WTC11 (cell line): ENCODE data around the gene CDKN2AIPNL. TPM values are rescaled to one million over a fixed set of nuclear protein-coding genes. Genes with fewer than 3 reads are reported as not detected.

ENCODE experiments used
- ATAC-seq: fragments of 200-7000 bp; cut with Tn5 transposase; 2 replicates; pipeline ENCODE4 v1.10.0; 2021; ENCODE audit warnings: mild to moderate bottlenecking, moderate library complexity
- CTCF ChIA-PET: fragments of 300-600 bp; sonication (Branson Sonifier 250); formaldehyde crosslinking; loops from one replicate; lab custom pipeline; 2021; ENCODE audit warnings: antibody characterized with exemption; lab: Charles Lee
- POLR2A ChIA-PET: fragments of 350-600 bp; sonication (Branson Sonifier 250); formaldehyde crosslinking; loops from one replicate; lab custom pipeline; 2021; ENCODE audit warnings: antibody characterized with exemption; lab: Charles Lee
- DNase-seq: peaks from one replicate; pipeline ENCODE4 v3.0.0; 2021; ENCODE audit warnings: low spot score
- H3K27ac Mint-ChIP-seq: 2 replicates; pipeline ENCODE4 v1.8.0; 2021; ENCODE audit warnings: mixed read lengths
- H3K27me3 Mint-ChIP-seq: 2 replicates; pipeline ENCODE4 v1.8.0; 2021; ENCODE audit warnings: low read depth, mild to moderate bottlenecking, moderate library complexity, mixed read lengths
- H3K36me3 Mint-ChIP-seq: 2 replicates; pipeline ENCODE4 v1.8.0; 2021; ENCODE audit warnings: mixed read lengths
- H3K4me1 Mint-ChIP-seq: 2 replicates; pipeline ENCODE4 v1.8.0; 2022; ENCODE audit warnings: mixed read lengths
- H3K4me3 Mint-ChIP-seq: 2 replicates; pipeline ENCODE4 v1.8.0; 2021; ENCODE audit warnings: mild to moderate bottlenecking, moderate library complexity, mixed read lengths
- H3K9me3 Mint-ChIP-seq: 2 replicates; pipeline ENCODE4 v1.8.0; 2021; ENCODE audit warnings: mixed read lengths
- AR ChIP-seq: fragments of 250-450 bp; sonication (Bioruptor Pico); IDR thresholded peaks from 2 replicates; pipeline ENCODE4 v1.9.0; 2021; ENCODE audit warnings: mild to moderate bottlenecking
- ATF1 ChIP-seq: sonication (generic); formaldehyde crosslinking; IDR thresholded peaks from 2 replicates; pipeline ENCODE4 v1.8.1; 2023; ENCODE audit warnings: mild to moderate bottlenecking, moderate library complexity, missing genetic modification reagents
- ATF2 ChIP-seq: sonication (generic); formaldehyde crosslinking; IDR thresholded peaks from 2 replicates; pipeline ENCODE4 v1.8.1; 2022; ENCODE audit warnings: low read depth, missing genetic modification reagents, borderline replicate concordance
- CREB1 ChIP-seq: sonication (generic); formaldehyde crosslinking; IDR thresholded peaks from 2 replicates; pipeline ENCODE4 v1.8.0; 2023; ENCODE audit warnings: mild to moderate bottlenecking, missing genetic modification reagents
- CREM ChIP-seq: sonication (generic); formaldehyde crosslinking; IDR thresholded peaks from 2 replicates; pipeline ENCODE4 v1.8.1; 2022; ENCODE audit warnings: mild to moderate bottlenecking, missing genetic modification reagents, moderate library complexity
- E2F1 ChIP-seq: sonication (generic); formaldehyde crosslinking; IDR thresholded peaks from 2 replicates; pipeline ENCODE4 v1.8.0; 2022; ENCODE audit warnings: mild to moderate bottlenecking, missing genetic modification reagents
- E2F5 ChIP-seq: sonication (generic); formaldehyde crosslinking; IDR thresholded peaks from 2 replicates; pipeline ENCODE4 v1.8.1; 2022; ENCODE audit warnings: mild to moderate bottlenecking, moderate library complexity, missing genetic modification reagents
- ELF4 ChIP-seq: sonication (generic); formaldehyde crosslinking; IDR thresholded peaks from 2 replicates; pipeline ENCODE4 v1.8.1; 2022; ENCODE audit warnings: low read depth, mild to moderate bottlenecking, moderate library complexity, missing genetic modification reagents
- ETV6 ChIP-seq: sonication (generic); formaldehyde crosslinking; IDR thresholded peaks from 2 replicates; pipeline ENCODE4 v1.8.1; 2022; ENCODE audit warnings: mild to moderate bottlenecking, missing genetic modification reagents
- FOXP1 ChIP-seq: sonication (generic); formaldehyde crosslinking; IDR thresholded peaks from 2 replicates; pipeline ENCODE4 v1.8.0; 2022; ENCODE audit warnings: missing genetic modification reagents, mild to moderate bottlenecking, moderate library complexity, borderline replicate concordance
- GRHL2 ChIP-seq: fragments of 250-450 bp; sonication (Bioruptor Pico); IDR thresholded peaks from 2 replicates; pipeline ENCODE4 v1.8.0; 2022; ENCODE audit warnings: mild to moderate bottlenecking, moderate library complexity; ENCODE audit not compliant: insufficient replicate concordance, severe bottlenecking
- HMGA2 ChIP-seq: fragments of 250-450 bp; sonication (Bioruptor Pico); IDR thresholded peaks from 2 replicates; pipeline ENCODE4 v1.4.0; 2021; ENCODE audit warnings: mild to moderate bottlenecking, moderate library complexity
- KAT7 ChIP-seq: sonication (generic); formaldehyde crosslinking; IDR thresholded peaks from 2 replicates; pipeline ENCODE4 v1.8.1; 2023; ENCODE audit warnings: missing genetic modification reagents, mild to moderate bottlenecking, borderline replicate concordance
- TCF7 ChIP-seq: sonication (generic); formaldehyde crosslinking; IDR thresholded peaks from 2 replicates; pipeline ENCODE4 v1.8.0; 2022; ENCODE audit warnings: mild to moderate bottlenecking, low read depth, missing genetic modification reagents, moderate library complexity
- TP53 ChIP-seq: sonication (generic); formaldehyde crosslinking; IDR thresholded peaks from 2 replicates; pipeline ENCODE4 v1.8.1; 2023; ENCODE audit warnings: mild to moderate bottlenecking, missing genetic modification reagents
- ZMAT4 ChIP-seq: fragments of 250-450 bp; sonication (Bioruptor Pico); IDR thresholded peaks from 2 replicates; pipeline ENCODE4 v1.9.0; 2021; ENCODE audit warnings: mild to moderate bottlenecking
- ZNF138 ChIP-seq: sonication (generic); formaldehyde crosslinking; conservative IDR thresholded peaks from 2 replicates; pipeline ENCODE4 v1.8.1; 2022; ENCODE audit warnings: mild to moderate bottlenecking, moderate library complexity, missing genetic modification reagents
- ZNF263 ChIP-seq: sonication (generic); formaldehyde crosslinking; IDR thresholded peaks from 2 replicates; pipeline ENCODE4 v1.8.1; 2022; ENCODE audit warnings: low read depth, mild to moderate bottlenecking, moderate library complexity, missing genetic modification reagents
- ZNF416 ChIP-seq: fragments of 250-450 bp; sonication (Bioruptor Pico); IDR thresholded peaks from 2 replicates; pipeline ENCODE4 v1.9.0; 2021; ENCODE audit warnings: mild to moderate bottlenecking, inconsistent platforms
- ZSCAN18 ChIP-seq: fragments of 250-450 bp; sonication (Bioruptor Pico); IDR thresholded peaks from 2 replicates; pipeline ENCODE4 v2.1.2; 2022; ENCODE audit warnings: mild to moderate bottlenecking, moderate library complexity
- total RNA-seq: library from RNA; stranded (reverse); gene quantifications from 3 replicates; pipeline ENCODE4 v1.2.3, GENCODE V29; 2021

The CDKN2AIPNL gene
- total RNA-seq, 1 experiment from 2014 or later: 54.3 TPM

- DNase-seq: no peak
- no peak overlapping the region for H3K27ac Mint-ChIP-seq
- H3K4me1 Mint-ChIP-seq: peaks cover 18% of the 10 kb centered on the region
- no peak for ATAC-seq
- TF ChIP-seq ZSCAN18 (CRISPR knock-in tag) (no peak), TP53 (CRISPR knock-in tag) (no peak)
- H3K27me3 Mint-ChIP-seq: no peaks in the 10 kb centered on the region
- ChIA-PET POLR2A (no interaction called here), CTCF (interaction anchor here (3.6 kb wide), 1 partner anchor 181 kb away, joined by 19 read pairs; no protein-coding TSS in a partner anchor)
- no peak overlapping the region for H3K4me3 Mint-ChIP-seq
- no peaks in the 10 kb centered on the region for H3K9me3 Mint-ChIP-seq
- H3K36me3 Mint-ChIP-seq: peaks cover 31% of the 10 kb centered on the region
These were observed 5.3 kb downstream of the CDKN2AIPNL start for GRCh38 chr5:134406390-134406789.

GRCh38 chr5:134403951-134404350, 7.7 kb downstream of the CDKN2AIPNL start:
- peaks cover 30% of the 10 kb centered on the region for H3K36me3 Mint-ChIP-seq
- H3K4me3 Mint-ChIP-seq: no peak overlapping the region
- no peaks in the 10 kb centered on the region for H3K27me3 Mint-ChIP-seq
- TF ChIP-seq ZNF416 (CRISPR knock-in tag) (no peak), AR (no peak), ELF4 (CRISPR knock-in tag) (no peak), ZNF263 (CRISPR knock-in tag) (no peak), ZNF138 (CRISPR knock-in tag) (no peak), E2F1 (no peak), ATF1 (no peak), KAT7 (CRISPR knock-in tag) (no peak), CREB1 (CRISPR knock-in tag) (no peak), ETV6 (CRISPR knock-in tag) (no peak), TCF7 (CRISPR knock-in tag) (no peak), FOXP1 (CRISPR knock-in tag) (no peak), E2F5 (no peak), ZMAT4 (CRISPR knock-in tag) (no peak), GRHL2 (CRISPR knock-in tag) (no peak), ATF2 (CRISPR knock-in tag) (no peak), HMGA2 (CRISPR knock-in tag) (no peak), CREM (CRISPR knock-in tag) (no peak)
- TF ChIP-seq, all 79 proteins: peak for 0
- Mint-ChIP-seq H3K9me3 (no peaks in the 10 kb centered on the region), H3K27ac (no peak overlapping the region), H3K4me1 (no peaks in the 10 kb centered on the region)
- DNase-seq (no peak), ATAC-seq (no peak)
- CTCF ChIA-PET: interaction anchor here (1.0 to 1.3 kb wide), 2 partner anchors 32 to 183 kb away, joined by 3 to 4 read pairs; no protein-coding TSS in a partner anchor
- POLR2A ChIA-PET: no interaction called here
